ENCODE results near the gene ATL3.

ATL3 gene

DNA sequence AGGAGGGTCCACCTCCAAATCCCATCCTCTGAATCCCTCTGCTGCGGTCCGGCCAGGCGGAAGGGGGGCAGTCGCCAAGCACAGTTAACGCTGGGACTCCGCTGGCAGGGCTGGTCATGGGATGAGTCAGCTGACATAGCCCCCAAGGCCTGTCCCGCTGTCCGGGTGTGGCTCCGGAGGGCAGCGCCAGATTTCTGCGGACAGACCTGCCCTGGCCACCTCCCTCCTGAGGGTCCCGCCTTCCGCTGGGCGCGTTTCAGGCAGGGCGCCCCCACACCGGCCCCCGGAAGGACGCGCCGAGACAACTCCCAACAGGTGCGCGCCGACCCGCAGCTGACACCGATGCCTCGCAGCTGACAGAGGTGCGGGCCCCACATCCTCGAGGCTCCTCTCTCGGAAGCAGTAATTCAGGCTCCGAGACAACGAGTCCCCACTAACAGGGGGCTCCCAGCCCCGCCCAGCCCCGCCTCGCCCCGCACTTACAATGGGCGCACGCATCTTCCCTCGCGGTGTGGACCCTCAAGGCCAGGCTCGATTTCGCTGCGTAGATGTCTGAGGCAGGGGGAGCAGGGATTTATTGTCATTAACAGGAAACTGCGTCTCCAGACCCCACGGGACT, 57.5 kb downstream of the ATL3 start:
- peak; percentile 59 for DNase-seq (ENCODE audit: low read depth)
- peak overlapping the region; percentile 73 for H3K4me3 ChIP-seq (ENCODE audit: low read depth, low read length)
- TF ChIP-seq, protein P1, sequence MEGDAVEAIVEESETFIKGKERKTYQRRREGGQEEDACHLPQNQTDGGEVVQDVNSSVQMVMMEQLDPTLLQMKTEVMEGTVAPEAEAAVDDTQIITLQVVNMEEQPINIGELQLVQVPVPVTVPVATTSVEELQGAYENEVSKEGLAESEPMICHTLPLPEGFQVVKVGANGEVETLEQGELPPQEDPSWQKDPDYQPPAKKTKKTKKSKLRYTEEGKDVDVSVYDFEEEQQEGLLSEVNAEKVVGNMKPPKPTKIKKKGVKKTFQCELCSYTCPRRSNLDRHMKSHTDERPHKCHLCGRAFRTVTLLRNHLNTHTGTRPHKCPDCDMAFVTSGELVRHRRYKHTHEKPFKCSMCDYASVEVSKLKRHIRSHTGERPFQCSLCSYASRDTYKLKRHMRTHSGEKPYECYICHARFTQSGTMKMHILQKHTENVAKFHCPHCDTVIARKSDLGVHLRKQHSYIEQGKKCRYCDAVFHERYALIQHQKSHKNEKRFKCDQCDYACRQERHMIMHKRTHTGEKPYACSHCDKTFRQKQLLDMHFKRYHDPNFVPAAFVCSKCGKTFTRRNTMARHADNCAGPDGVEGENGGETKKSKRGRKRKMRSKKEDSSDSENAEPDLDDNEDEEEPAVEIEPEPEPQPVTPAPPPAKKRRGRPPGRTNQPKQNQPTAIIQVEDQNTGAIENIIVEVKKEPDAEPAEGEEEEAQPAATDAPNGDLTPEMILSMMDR (IDR thresholded peaks at IDR 0.05; ENCODE audit: insufficient read depth, low read depth, low read length, missing control alignments): no peak

DNA sequence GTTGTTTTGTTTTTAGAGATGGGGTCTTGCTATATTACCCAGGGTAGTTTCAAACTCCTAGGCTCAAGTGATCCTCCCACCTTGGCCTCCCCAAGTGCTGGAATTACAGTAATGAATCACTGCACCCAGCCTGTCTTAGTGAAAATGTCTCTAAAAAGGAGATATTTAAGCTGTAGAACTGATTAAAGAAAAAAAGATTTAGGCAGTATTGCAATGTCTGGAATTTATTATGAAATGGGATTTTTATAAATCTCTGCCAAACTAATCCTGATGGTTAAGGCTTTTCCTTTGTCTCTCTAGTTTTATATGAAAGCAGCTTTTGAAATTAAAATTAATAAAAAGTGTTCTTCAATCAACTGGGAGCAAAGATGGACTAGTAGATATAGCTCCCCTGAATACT, 59.0 kb downstream of the ATL3 start:
- H3K4me3 ChIP-seq (ENCODE audit: low read depth, low read length): no peak overlapping the region
- TF ChIP-seq, protein P1 (IDR thresholded peaks at IDR 0.05; ENCODE audit: insufficient read depth, low read depth, low read length, missing control alignments): no peak
- no peak for DNase-seq (ENCODE audit: low read depth)

DNA sequence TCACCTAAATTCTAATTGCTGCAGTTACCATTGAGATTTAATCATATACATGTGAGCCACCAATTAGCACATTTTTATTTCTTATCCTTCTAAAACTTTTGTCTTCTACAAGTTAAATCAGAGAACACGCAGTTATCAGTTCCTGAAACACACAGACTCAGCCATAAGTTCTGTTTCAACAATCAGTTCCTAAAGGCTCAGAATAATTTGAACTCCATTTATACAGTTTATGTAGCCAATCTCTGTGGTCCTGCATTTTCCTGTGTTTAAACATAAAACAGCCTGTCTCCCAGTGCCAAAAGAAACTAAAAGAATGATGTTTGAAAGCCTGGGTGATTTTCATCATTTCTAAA, 59.8 kb downstream of the ATL3 start:
- TF ChIP-seq, protein P1 (IDR thresholded peaks at IDR 0.05; ENCODE audit: insufficient read depth, low read depth, low read length, missing control alignments): no peak
- H3K4me3 ChIP-seq (ENCODE audit: low read depth, low read length): no peak overlapping the region
- no peak for DNase-seq (ENCODE audit: low read depth)

DNA sequence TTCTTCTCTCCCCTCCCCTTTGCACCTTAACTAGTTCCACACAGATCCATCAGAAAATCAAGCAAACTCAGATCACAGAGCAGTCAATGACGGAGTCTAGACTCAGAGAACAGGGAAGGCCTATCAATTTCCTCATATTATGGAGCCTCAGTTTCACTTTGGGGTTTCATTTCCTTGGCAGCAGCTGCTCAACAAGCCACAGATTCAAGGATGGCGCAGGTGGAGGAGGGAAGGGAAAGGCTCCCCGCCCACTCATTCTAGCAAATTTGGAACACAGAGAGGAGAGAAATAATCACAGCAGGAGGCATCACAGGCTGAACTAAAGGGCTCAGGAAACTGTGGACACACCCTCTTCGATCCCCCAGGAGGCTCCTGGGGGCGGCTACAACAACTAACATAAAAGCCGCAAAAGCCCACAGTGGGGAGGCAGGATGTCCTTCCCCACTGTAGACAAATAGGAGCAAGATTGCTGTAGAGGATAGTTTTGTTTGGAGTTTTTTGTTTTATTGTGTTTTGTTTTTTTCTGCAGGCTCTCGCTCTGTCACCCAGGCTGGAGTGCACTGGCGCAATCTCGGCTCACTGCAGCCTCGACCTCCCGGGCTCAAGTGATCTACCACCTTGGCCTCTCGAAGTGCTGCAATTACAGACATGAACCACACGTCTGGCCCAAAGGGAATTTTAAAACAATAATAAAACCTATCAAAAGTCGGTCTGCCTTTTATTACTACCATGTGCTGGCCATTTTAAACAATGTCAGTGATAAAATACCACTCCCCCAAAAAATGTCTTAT, 60.4 kb downstream of the ATL3 start:
- DNase-seq (ENCODE audit: low read depth): no peak
- no peak overlapping the region for H3K4me3 ChIP-seq (ENCODE audit: low read depth, low read length)
- TF ChIP-seq, protein P1 (IDR thresholded peaks at IDR 0.05; ENCODE audit: insufficient read depth, low read depth, low read length, missing control alignments): no peak

DNA sequence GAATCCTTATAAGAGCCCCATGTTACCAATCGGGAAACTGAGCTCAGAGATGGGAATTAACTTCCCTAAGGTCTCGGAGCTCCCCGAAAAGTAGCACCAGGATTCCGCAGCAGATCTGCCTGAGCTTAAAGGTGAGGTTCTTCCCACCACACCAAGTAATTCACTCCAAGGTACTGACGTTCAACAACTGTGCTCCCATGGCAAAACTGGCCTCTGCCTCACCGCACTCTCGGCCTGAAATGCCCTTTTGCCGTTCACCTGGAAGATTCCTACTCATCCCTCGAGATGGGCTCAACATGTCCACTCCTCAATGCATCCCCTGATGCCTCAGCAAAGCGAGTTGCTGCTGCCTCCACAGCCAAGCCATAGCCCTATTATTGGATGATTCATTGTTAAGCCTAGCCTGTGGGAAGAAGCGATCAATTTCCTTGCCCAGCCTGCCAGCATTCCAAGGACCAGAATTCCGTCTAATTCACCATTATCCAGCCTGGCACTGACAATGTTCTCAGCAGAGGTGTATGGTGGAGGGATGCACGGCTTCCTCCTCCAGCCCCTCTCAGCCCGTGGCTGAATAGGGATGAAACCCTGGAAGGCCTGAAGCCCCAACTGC, 61.1 kb downstream of the ATL3 start:
- TF ChIP-seq, protein P1 (IDR thresholded peaks at IDR 0.05; ENCODE audit: insufficient read depth, low read depth, low read length, missing control alignments): no peak
- DNase-seq (ENCODE audit: low read depth): no peak
- no peak overlapping the region for H3K4me3 ChIP-seq (ENCODE audit: low read depth, low read length)

DNA sequence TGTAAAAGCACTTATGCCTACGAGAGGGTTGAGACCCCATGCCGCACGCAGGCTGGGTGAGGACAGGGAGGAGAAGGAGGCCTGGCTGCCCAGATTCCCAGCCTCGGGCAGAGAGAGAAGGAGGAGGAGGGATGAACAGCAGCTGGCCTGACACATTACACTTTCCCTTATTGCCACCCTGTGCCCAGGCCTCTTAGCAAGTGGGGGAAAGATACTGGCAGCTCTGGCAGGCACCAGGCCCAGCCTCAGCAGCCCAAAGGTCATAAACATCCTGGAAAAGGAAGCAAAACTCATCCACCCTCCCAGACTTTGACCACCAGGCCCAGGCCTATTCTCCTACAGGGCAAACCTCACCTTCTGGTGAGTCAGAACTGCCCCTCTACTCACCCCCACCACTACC, 61.6 kb downstream of the ATL3 start:
- no peak overlapping the region for H3K4me3 ChIP-seq (ENCODE audit: low read depth, low read length)
- TF ChIP-seq, protein P1 (IDR thresholded peaks at IDR 0.05; ENCODE audit: insufficient read depth, low read depth, low read length, missing control alignments): no peak
- no peak for DNase-seq (ENCODE audit: low read depth)
